Measurements from ENCODE around the gene ZMIZ1.
A peak's percentile ranks its signal among the peaks of the same experiment; 100 is the strongest.

ZMIZ1 gene

DNA sequence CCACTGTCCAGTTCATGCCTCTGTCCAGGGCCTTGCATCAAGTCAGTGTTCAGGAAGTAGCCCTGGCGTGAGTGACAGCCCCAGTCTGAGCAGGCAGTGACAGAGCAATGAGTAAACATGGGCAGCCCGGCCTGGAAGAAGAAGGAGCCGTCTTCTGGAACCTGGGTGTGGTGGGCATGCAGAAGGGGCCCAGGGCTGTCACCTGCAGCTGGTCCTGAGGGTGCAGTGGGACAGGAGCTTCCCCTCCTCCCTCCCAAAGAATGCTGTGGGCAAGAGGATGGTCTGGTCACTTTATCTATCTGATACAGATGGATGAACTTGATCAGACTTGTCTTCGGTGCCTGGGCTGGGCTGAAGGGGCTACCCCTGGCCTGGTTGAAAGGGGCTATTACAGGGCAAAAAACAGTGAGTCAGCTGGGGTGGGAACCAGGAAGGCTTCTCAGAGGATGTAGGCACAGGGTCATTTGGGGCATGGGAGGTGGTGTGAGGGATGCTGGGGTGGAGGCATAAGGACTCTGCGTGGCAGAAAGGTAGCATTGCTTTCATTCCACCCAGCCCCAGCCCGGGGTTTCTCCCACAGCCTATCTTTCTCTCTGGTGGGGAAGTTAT is 235.8 kb downstream of the ZMIZ1 start:
- Mint-ChIP-seq H3K9me3 (no peaks in the 10 kb centered on the region), H3K36me3 (ENCODE audit: low read depth) (peaks cover 100% of the 10 kb centered on the region), H3K4me3 (no peak overlapping the region), H3K4me1 (ENCODE audit: low read depth) (peaks cover 36% of the 10 kb centered on the region), H3K27ac (no peak overlapping the region), H3K27me3 (no peaks in the 10 kb centered on the region)
- intact Hi-C loops (cut with micrococcal nuclease): no loop called here

DNA sequence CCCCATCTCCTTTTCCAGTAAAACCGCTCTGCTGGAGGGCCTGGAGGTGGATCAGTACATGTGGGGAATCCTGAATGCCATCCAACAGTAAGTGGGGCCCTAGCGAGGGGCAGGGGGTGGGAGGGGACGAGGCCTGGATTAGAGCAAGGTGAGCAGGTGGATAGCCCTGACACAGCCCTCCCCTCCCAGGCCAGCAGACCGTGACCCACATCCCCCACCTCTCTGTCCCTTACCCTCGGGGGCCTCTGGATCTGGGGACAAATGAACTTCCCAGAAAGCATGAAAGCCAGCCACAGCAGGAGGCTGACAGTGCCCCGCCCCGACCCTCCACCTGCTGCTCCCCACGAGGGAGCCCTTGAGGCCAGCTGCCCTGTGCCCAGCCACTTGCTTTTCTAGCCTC is 236.7 kb downstream of the ZMIZ1 start:
- Mint-ChIP-seq H3K4me3 (no peak overlapping the region), H3K36me3 (ENCODE audit: low read depth) (peaks cover 100% of the 10 kb centered on the region), H3K4me1 (ENCODE audit: low read depth) (peaks cover 33% of the 10 kb centered on the region), H3K9me3 (no peaks in the 10 kb centered on the region), H3K27ac (no peak overlapping the region), H3K27me3 (no peaks in the 10 kb centered on the region)
- intact Hi-C loops (cut with micrococcal nuclease): no loop called here

DNA sequence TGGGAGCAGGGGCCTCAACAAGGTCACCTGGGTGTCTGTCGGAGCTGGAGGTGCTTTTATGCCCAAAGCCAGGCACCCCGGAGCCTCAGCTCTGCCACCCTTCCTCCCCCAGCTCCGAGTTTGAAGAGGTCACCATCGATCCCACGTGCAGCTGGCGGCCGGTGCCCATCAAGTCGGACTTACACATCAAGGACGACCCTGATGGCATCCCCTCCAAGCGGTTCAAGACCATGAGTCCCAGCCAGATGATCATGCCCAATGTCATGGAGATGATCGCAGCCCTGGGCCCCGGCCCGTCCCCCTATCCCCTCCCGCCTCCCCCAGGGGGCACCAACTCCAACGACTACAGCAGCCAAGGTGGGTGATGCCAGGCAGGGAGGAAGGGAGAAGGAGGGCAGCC is 237.2 kb downstream of the ZMIZ1 start:
- intact Hi-C loops (cut with micrococcal nuclease): no loop called here
- H3K4me1 Mint-ChIP-seq (ENCODE audit: low read depth): peaks cover 35% of the 10 kb centered on the region
- no peaks in the 10 kb centered on the region for H3K9me3 Mint-ChIP-seq
- H3K4me3 Mint-ChIP-seq: no peak overlapping the region
- peaks cover 100% of the 10 kb centered on the region for H3K36me3 Mint-ChIP-seq (ENCODE audit: low read depth)
- H3K27me3 Mint-ChIP-seq: no peaks in the 10 kb centered on the region
- no peak overlapping the region for H3K27ac Mint-ChIP-seq

DNA sequence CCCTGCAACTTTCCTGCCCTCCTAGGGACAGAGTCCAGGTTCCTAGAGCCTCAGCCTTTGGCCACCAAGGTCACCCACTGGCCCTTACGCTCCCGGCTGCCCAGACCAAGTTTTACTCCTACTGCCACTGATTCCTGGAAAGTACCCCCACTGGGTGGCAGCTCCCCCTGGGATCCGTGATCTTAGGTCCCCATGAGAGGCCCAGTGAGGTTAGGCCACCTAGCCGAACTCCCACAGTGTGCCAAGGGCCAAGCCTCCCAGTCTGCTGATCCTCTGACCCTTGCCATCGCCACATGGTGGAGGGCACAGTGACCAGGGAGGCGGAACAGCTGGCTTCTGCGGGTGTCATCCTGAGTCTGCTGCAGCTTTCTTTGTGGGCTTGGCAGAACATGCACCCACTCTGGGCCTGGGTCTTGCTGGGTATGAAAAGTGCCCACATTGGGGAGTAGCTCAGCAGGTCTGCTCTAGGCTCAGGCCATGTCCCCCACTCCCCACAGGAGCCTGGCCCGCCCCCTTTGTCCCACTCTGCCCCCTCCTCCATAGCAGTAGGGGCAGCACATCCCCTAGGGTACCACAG is 238.0 kb downstream of the ZMIZ1 start:
- no peaks in the 10 kb centered on the region for H3K27me3 Mint-ChIP-seq
- intact Hi-C loops (cut with micrococcal nuclease): no loop called here
- peaks cover 35% of the 10 kb centered on the region for H3K4me1 Mint-ChIP-seq (ENCODE audit: low read depth)
- no peak overlapping the region for H3K27ac Mint-ChIP-seq
- peaks cover 100% of the 10 kb centered on the region for H3K36me3 Mint-ChIP-seq (ENCODE audit: low read depth)
- no peak overlapping the region for H3K4me3 Mint-ChIP-seq
- no peaks in the 10 kb centered on the region for H3K9me3 Mint-ChIP-seq

DNA sequence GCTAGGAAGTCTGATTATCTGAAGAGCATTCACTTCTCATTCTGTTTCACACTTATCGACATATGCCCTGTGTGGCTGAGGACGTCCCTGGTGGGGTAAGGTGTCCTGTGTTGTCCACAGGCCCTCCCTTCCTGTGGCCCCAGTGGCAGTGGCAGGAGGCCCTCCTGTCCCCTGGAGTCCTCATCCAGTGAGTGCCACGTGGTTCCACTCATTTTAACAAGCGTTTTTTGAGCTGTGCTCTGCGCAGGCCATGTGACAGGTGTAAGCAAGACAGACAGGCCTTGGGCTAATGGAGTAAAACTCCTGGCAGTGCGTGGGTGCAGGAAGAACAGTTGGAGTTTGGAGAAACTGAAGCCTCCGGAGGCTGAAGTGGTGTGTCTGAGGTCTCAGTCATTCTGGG is 239.2 kb downstream of the ZMIZ1 start:
- no peak overlapping the region for H3K27ac Mint-ChIP-seq
- intact Hi-C loops (cut with micrococcal nuclease): no loop called here
- H3K27me3 Mint-ChIP-seq: no peaks in the 10 kb centered on the region
- peaks cover 100% of the 10 kb centered on the region for H3K36me3 Mint-ChIP-seq (ENCODE audit: low read depth)
- H3K4me1 Mint-ChIP-seq (ENCODE audit: low read depth): peaks cover 35% of the 10 kb centered on the region
- H3K4me3 Mint-ChIP-seq: no peak overlapping the region
- H3K9me3 Mint-ChIP-seq: no peaks in the 10 kb centered on the region

DNA sequence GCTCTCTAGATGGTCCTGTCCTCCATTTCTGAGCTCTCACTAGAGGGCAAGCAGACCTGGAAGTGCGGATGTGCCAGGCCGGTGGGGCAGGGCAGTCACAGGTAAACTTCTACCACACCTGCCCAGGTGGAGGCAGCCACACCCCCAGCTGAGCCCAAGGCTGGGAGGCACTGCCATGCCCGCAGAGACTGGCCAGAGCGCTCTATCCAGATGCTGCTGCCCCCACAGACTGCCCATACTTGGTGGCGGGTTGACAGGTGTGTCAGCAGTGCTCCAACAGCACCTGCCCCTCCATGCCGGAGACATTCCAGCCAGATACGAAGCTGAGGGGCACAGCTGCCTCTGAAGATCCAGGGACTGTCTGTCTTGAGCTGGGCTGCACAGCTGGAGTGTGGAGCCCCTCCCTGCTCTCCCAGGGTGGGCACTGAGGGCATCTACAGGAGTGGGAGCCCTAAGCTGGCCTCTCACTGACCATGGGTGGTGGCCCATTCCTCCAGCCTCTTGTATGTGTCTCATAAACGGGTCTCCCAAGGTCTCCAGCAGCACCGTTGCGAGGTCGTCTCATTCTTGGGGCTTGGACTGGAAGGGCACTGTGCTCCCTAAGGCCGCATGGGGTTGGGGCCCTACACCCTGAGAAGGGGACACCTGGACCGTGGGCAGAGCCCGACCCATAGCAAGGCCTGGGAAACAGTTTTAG is 240.4 kb downstream of the ZMIZ1 start:
- H3K27ac Mint-ChIP-seq: peak overlapping the region; percentile 10
- no peaks in the 10 kb centered on the region for H3K9me3 Mint-ChIP-seq
- H3K36me3 Mint-ChIP-seq (ENCODE audit: low read depth): peaks cover 100% of the 10 kb centered on the region
- peaks cover 35% of the 10 kb centered on the region for H3K4me1 Mint-ChIP-seq (ENCODE audit: low read depth)
- intact Hi-C loops (cut with micrococcal nuclease): no loop called here
- H3K4me3 Mint-ChIP-seq: no peak overlapping the region
- no peaks in the 10 kb centered on the region for H3K27me3 Mint-ChIP-seq

DNA sequence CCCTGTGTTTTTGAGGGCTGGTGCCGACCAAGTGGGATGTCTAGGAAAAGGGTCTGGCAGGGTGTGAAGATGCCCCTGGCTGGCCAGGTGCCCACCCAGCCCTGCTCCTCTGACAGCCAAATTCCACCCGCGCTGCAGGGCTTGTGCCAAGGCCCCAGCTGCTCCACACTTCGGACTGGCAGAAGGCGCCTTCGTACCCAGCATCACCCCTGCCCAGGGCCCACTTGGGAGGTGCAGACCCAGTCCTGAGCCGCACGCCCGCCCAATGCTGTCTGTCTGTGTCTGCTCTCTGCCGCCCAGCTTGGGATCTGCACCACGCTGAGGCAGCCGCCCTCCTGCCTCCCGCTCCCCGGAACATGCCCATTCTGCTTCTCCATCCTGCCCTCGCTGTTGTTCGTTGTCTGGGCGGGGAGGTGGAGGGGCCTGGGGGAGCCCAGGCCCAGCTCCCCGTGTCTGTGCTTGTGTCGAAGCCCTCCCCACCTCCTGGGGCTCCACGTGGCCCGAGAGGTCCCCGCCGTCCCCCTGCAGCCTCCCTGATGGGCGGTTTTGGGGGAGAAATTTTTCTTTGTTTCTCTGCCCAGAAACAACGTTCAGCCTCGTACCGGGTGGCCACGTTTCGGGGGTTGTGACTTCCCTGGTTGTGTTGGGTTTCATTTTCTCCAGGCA is 241.6 kb downstream of the ZMIZ1 start:
- no peaks in the 10 kb centered on the region for H3K9me3 Mint-ChIP-seq
- H3K27ac Mint-ChIP-seq: no peak overlapping the region
- peaks cover 35% of the 10 kb centered on the region for H3K4me1 Mint-ChIP-seq (ENCODE audit: low read depth)
- H3K27me3 Mint-ChIP-seq: no peaks in the 10 kb centered on the region
- peaks cover 100% of the 10 kb centered on the region for H3K36me3 Mint-ChIP-seq (ENCODE audit: low read depth)
- intact Hi-C loops (cut with micrococcal nuclease): no loop called here
- no peak overlapping the region for H3K4me3 Mint-ChIP-seq

DNA sequence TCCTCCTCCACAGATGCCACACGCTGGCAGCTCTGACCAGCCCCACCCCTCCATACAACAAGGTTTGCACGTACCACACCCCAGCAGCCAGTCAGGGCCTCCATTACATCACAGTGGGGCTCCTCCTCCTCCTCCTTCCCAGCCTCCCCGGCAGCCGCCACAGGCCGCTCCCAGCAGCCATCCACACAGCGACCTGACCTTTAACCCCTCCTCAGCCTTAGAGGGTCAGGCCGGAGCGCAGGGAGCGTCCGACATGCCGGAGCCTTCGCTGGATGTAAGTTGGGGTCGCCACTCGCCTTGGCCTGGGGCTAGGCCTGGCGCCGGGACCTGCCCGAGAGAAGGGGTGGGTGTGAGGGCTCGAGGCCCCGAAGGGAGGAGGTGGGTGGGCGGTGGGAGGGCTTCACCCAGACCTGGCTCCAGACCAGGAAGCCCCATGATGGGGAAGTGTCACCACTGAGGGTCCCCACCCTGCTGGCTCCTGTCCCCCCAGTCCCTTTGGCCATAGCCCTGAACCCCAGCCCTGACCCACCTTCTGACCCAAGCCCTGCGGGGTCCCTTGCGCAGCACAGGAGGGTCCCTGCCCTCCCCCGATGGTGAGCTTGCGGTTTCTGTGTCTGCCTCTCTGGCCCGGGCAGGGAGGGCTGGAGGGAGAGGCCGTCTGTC is 242.3 kb downstream of the ZMIZ1 start:
- peaks cover 35% of the 10 kb centered on the region for H3K4me1 Mint-ChIP-seq (ENCODE audit: low read depth)
- H3K27me3 Mint-ChIP-seq: no peaks in the 10 kb centered on the region
- H3K4me3 Mint-ChIP-seq: no peak overlapping the region
- H3K27ac Mint-ChIP-seq: no peak overlapping the region
- H3K9me3 Mint-ChIP-seq: no peaks in the 10 kb centered on the region
- peaks cover 99% of the 10 kb centered on the region for H3K36me3 Mint-ChIP-seq (ENCODE audit: low read depth)
- intact Hi-C loops (cut with micrococcal nuclease): no loop called here

DNA sequence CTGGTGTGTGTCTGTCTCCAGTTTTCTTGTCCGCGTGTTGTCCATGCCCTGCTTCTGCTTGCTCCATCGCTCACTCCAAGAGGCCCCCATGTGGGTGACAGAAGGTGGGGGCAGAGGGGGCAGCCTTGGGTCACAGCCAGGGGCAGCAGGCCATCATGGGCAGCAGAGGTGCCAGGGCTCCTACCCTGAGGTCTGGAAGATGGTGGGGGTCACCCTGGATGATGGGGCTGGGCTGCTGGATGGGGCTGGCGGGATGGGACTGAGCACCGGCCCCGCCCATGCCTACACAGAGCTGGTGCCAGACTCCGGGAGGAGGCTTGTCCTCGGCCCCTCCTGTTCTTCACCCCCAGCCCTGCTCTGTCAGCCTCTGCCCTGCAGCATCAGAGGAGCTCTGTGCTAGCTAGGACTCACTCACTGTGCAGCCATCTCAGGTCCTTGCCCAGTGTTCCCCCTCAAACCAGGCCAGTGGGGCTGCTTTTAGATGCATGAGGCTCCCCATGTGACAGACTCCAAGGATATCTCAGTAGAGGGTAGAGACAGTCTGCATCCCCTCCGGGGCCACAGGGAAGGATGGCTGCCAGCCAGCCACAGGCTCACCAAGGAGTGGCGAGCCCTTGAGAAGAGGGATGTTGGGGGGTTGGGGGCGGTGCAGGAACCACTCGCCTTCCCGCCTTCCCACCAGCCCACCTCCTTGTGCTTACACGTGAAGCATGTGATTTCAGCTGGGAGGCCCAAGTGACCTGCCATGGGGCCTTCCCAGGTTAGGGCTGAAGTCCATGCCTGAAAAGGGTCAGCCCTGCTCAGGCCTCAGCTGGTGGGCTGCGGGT is 243.0 kb downstream of the ZMIZ1 start:
- Mint-ChIP-seq H3K9me3 (no peaks in the 10 kb centered on the region), H3K4me3 (no peak overlapping the region), H3K36me3 (ENCODE audit: low read depth) (peaks cover 92% of the 10 kb centered on the region), H3K4me1 (ENCODE audit: low read depth) (peaks cover 40% of the 10 kb centered on the region), H3K27me3 (no peaks in the 10 kb centered on the region), H3K27ac (no peak overlapping the region)
- intact Hi-C loops (cut with micrococcal nuclease): no loop called here

DNA sequence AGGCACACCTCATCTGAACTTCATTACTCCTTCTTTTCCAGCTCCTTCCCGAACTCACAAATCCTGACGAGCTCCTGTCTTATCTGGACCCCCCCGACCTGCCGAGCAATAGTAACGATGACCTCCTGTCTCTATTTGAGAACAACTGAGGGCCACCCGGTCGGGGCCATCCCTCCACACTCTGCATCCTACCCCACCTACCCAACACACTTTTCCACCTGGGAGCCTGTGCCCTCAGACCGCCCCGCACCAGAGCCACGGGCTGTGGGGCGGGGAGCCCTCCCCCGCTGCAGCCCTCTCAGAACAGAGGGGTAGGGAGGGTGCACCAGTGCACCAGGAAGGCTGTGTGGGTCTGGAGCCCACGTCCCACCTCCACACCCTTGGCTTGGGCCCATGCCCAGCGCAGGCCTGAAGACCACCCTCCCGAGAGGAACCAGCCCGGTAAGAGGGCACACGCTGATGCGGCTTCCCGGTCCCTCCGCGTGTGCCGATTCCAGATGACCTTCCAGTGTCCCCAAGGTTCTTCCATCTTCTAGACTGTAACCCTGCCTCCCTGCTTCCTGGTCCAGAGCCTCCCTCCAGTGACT is 243.9 kb downstream of the ZMIZ1 start:
- Mint-ChIP-seq H3K27ac (no peak overlapping the region), H3K27me3 (no peaks in the 10 kb centered on the region), H3K4me3 (no peak overlapping the region), H3K36me3 (ENCODE audit: low read depth) (peaks cover 83% of the 10 kb centered on the region), H3K4me1 (ENCODE audit: low read depth) (peaks cover 43% of the 10 kb centered on the region), H3K9me3 (no peaks in the 10 kb centered on the region)
- intact Hi-C loops (cut with micrococcal nuclease): no loop called here

DNA sequence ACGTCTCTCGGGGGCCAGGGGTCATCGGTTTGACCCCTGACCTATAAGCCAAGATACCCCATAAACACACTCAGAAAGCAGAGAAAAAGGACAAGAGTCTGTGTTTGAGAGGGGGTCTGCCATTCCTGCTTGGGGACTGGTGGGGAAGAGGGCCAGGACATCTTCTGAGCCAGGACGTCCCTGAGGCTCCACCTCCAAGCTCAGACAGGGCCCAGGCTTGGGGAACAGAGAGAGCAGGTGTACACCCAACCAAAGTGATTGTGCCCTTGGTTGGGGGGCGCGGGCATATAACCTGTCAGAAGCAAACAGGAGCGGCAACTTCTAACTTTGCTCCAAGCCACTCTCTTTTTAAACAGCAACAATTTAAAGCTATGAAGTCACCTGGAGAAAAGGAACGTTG is 244.6 kb downstream of the ZMIZ1 start:
- Mint-ChIP-seq H3K27ac (no peak overlapping the region), H3K4me1 (ENCODE audit: low read depth) (peaks cover 43% of the 10 kb centered on the region), H3K9me3 (no peaks in the 10 kb centered on the region), H3K4me3 (no peak overlapping the region), H3K36me3 (ENCODE audit: low read depth) (peaks cover 77% of the 10 kb centered on the region), H3K27me3 (no peaks in the 10 kb centered on the region)
- intact Hi-C loops (cut with micrococcal nuclease): no loop called here

DNA sequence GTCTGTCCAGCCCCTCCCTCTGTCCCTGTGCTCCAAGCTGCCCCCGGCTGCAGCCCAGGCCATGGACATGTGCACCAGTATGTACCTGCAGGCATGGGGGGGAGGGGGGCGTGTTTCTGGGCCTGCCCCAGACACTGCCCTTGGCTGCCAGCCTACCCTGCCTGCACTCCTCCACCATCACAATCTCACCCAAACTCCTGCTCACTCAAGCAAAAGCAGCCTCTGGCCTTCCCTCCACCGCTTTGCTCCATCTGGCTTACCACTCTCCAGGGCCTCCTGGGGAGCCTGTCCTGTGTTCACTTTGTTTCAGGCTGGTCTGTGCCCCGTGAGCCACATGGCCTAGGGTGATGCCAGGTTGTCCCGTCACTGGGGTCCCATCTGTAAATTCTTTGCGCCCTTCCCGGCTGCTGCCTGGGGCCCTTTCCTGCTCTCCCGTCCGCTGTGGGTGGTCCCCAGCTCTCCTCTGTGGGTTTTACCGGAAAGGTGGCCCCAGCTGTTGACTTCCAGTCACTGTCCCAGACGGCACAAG is 245.2 kb downstream of the ZMIZ1 start:
- Mint-ChIP-seq H3K4me1 (ENCODE audit: low read depth) (peaks cover 44% of the 10 kb centered on the region), H3K9me3 (no peaks in the 10 kb centered on the region), H3K27ac (no peak overlapping the region), H3K4me3 (no peak overlapping the region), H3K27me3 (peaks cover 5% of the 10 kb centered on the region), H3K36me3 (ENCODE audit: low read depth) (peaks cover 77% of the 10 kb centered on the region)
- intact Hi-C loops (cut with micrococcal nuclease): no loop called here

Data from dendritic cell treated with granulocyte-macrophage colony-stimulating factor and Interleukin-4, amounts not matched to agents 40 ng/mL and 50 ng/mL, for 4 days (primary cell).